HG02678 (cell line): ENCODE measurements around the gene GNG2.
A peak's percentile ranks its signal among the peaks of the same experiment; 100 is the strongest.

Experiments
- ATAC-seq: cut with Tn5 transposase; IDR thresholded peaks from one replicate; pipeline ENCODE4 v1.9.1; 2021; ENCODE audit warnings: mild to moderate bottlenecking, moderate library complexity; ENCODE audit not compliant: unreplicated experiment

Gene GNG2

GRCh38 chr14:51938137-51938536, 77.7 kb downstream of the GNG2 start:
- ATAC-seq: no peak

GRCh38 chr14:51938821-51939220, 78.4 kb downstream of the GNG2 start:
- ATAC-seq: no peak

- no peak for ATAC-seq
These were observed 78.8 kb downstream of the GNG2 start for GRCh38 chr14:51939226-51939625.

- peak; percentile 57 for ATAC-seq
These were observed 79.4 kb downstream of the GNG2 start for GRCh38 chr14:51939755-51940301.

DNA sequence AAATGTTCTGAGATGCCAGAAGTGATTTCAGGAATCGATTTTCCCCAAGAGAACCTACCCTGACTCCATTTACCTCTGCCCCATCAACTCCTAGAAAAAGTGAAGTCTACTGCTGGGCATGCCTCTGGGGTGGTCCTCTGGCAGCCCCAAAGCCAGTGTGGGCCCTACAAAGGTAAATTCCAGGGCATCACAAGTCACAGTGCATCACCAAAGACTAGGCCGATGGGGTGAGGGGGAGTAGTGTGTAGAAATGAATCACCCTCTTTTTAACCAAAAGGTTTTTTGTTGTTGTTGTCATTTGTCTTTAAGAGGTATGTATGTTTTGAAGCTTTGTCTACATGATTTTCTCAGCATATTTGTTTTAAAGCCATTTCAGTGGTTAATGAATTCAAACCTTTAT, 82.6 kb downstream of the GNG2 start:
- ATAC-seq: no peak

GRCh38 chr14:51950007-51950406, 89.6 kb downstream of the GNG2 start:
- no peak for ATAC-seq

- ATAC-seq: no peak
These were observed 91.2 kb downstream of the GNG2 start for GRCh38 chr14:51951656-51952055.

DNA sequence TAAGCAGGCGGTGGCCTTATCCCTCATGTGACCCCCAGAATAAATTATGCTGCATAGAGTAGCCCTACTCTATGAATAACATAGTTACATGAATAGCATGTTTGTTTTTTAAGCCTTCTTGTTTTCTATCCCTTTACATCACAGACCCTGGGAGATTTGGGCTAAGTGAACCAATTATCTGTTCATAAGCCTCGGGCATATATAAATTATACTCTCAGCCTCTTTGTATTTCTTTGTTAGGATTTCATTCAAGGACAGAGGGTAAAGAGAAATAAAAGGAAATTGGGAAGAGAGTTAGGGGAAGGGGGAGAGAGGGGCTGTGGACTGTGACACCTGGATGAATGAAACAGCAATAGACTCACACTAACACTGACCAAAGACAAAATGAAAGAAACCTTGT, 93.6 kb downstream of the GNG2 start:
- ATAC-seq: no peak

GRCh38 chr14:51954657-51955056, 94.2 kb downstream of the GNG2 start:
- no peak for ATAC-seq

DNA sequence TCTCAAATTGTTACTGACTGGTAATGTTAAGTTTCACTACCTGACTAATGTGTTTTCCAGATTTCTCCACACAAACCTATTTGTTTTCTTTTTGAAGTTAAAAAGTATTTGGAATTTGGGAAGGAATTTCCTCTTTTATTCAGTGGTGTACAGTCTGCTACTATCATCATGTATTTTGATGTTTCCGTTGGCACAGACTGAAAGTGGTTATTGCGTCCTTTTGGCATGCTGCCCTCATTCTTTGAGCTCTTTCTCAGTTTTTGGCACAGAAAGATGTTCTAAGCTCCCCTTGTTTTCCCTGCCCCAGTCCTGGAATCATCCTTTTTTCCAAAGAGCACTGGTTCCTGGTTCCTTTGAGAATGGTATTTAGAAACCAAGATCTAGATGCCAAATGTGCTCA, 97.5 kb downstream of the GNG2 start:
- no peak for ATAC-seq

DNA sequence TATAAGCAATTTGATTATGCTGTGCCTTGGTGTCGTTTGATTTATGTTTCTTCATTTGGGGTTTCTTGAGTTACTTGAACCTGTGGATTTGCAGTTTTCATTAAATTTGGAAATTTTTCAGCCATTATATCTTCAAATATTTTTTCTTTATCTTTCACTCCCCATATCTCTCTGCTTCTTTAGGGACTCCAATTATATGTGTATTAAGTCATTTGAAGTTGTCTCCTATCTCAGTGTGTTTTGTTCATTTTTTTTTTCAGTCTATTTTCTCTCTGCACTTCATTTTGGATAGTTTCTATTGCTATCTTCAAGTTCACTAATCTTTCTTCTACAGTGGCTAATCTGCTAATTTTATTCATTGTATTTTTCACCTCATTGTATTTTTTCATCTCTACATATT, 99.5 kb downstream of the GNG2 start:
- ATAC-seq: no peak

- ATAC-seq: no peak
These were observed 100.5 kb downstream of the GNG2 start for GRCh38 chr14:51960866-51961265.

DNA sequence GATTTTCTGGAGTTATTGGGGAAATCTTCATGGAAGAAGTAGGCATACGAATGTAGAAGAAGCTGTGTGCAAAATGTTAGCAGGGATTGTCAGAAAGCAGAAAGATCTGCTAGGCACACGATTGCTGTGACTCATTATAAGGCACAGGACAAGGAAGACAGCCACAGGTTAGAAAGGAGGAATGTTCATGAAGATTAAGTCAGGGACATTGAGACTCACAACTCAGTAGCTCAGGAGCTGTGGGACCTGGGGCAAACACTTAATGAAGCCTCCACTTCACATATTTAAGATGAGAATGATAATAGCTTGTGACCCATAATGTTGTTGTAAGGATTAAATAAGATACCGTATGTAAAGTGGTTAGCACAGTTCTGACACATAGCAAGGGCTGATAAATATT, 102.3 kb downstream of the GNG2 start:
- no peak for ATAC-seq

DNA sequence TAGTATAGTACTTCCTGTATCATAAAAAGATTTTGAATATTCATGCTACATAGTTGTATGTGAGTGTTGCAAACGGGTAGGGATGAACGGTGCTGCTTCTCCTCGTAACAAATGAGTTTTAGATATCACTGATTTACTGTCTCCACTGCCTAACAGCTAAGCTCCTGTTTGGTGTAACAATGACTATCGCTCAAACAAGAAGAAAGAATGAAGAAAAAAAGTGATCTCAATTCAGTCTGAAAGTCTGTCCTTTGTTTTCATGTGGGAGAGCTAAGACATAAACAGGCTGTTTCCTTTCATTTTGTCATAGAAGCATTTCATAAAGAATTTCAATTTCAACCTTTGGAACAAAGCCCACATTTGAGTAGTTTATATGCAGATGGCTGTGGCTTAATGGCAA, 102.9 kb downstream of the GNG2 start:
- no peak for ATAC-seq

DNA sequence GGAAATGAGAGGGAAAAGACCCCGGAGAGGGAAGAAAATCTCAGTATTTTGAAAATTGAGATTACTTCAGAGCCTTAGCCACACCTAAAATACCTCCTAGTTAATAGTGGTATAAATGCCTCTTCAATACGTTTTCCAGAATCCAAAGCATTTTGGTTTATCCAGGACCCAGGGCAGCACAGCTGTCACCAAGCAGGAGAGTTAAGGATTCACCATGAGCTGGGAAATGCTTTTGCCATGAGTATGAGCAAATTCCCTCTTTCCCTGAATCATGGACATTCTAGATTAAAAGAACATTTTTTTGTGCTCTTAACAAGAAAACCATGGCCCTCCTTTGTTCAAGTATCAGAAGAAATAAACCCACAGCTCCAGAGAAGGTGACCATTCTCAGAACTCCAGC, 107.1 kb downstream of the GNG2 start:
- no peak for ATAC-seq

GRCh38 chr14:51969852-51970540, 109.6 kb downstream of the GNG2 start:
- ATAC-seq: no peak

DNA sequence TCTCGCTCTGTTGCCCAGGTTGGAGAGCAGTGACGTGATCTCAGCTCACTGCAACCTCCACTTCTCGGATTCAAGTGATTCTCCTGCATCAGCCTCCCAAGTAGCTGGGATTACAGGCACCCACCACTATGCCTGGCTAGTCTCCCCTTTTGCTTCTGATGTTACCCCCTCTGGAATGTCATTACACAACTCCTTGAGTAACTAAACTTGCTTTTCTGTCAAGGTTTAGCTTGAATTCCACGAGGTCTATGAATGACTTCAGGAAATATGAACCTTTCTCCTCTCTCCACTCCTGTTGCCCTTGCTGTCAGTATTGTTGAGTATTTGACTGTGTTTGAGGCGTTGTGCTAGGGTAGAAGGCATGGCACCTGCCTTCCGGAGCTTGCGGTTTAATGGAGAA, 112.2 kb downstream of the GNG2 start:
- ATAC-seq: no peak

DNA sequence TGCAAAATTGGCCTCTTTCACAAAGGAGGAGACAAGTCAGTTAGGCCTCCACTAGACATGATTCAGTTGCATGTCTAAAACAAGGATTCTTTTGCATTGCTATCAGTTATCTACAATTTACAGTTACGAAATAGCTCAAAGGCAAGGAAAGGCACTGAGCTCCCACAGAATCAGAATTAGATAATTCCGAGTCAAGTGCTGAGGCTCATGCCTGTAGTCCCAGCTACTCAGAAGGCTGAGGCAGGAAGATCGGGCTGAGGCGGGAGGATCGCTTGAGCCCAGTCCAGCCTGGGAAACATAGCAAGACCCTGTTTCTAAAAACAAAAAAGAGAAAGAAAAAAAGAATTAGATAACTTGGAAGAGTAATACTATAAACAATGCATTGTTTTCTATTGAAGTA, 116.7 kb downstream of the GNG2 start:
- ATAC-seq: no peak

DNA sequence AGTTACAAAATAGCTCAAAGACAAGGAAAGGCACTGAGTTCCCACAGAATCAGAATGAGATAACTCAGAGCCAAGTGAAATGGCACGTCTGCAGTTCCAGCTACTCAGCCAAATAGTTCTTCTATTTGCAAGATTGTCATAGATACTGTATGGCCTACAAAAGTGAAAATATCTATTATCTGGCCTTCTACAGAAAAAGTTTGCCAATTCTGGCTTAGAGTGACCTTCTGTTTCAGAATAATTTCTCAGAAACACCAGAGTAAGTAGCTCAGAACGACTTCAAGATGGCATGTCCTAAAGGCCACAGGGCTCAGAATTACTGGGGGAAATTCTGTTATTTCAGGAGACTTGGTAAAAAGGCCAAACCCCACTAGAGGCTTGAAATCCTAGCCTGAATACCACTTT, 118.3 kb downstream of the GNG2 start:
- no peak for ATAC-seq

DNA sequence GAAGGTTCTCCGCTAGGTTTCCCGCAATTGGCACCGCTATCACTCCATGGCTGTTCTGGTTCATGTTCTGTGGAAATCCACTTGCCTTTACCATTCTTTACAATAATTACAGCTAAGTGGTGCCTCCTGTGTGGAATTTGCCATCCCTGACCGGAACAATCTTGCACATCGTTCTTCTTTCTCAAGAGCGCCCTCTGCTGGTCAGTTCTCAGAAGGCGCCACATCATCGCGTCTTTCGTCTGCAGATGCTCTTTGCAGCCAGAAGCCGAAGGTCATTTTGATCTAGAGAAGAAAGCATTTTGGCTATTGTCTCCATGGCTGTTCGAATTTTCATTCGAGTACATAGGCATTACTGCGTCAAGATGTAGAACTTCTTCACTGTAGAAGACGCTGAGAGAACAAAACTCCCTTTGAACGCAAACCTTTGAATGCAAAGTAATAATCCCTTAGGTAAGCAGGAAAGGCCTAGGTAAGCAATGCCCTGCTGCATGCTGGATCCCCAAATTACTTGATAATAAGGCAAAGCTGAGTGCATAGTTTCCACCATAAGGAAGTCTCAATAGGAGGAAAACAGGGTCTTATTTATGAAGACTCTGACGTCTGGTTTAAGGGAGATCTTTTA, 118.8 kb downstream of the GNG2 start:
- ATAC-seq: peak; percentile 63

DNA sequence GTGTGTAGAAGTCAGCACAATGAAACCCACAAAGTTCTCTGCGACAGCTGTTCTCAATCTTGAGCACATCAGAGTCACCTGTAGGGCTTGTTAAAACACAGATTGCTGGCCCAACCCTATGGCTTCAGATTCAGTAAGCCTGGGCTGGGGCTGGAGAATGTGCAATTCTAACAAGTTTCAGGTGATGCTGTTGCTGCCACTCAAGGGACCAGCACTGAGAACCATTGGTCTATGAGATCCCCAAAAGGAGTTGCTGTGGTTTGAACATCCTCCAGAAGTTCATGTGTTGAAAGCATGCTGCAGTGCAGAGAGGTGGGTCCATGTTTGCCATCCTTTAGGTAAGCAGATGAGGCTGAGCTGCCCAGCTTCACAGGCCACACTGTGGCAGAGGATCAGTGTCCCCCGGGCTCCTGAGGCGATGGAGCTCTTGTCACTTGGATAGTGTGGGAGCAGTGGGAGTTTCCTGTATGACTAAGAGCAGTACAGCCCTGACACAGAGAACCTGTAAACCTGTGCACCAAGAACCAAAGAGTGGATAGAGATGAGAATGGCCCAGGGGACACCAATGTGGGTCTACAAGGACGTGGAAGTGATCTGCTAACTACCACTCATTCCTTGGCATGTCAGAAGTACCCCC, 120.9 kb downstream of the GNG2 start:
- ATAC-seq: peak; percentile 54

DNA sequence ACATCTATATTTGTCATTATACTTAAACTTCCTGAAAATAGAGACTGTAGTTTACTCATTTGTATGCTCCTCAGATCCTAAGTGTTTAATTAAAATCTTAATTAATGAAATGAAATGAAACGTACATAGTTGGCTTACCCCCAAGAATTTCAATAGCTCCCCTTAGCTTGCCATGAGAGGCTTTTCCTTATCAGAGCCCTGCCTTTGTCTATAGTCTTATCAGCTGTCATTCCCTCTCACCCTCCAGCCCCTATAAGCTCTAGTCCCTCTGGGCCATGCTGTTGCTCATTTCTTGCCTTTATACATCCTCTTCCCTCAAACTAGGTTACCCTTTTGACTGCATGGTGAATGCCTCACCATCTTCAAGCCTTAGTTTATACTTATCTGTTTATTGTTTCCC, 127.8 kb downstream of the GNG2 start:
- ATAC-seq: no peak
